Placental epithelial cell (primary cell): Measurements from ENCODE around the gene NMRK1. TPM values are rescaled to one million over a fixed set of nuclear protein-coding genes. Genes with fewer than 3 reads are reported as not detected.

Experiments used
- small RNA-seq: library from RNA; depleted of rRNA; stranded (forward); fragments of <200 nt; gene quantifications from one replicate; pipeline ENCODE3, GENCODE V24; 2012
- total RNA-seq: library from RNA; depleted of rRNA; stranded (reverse); fragments of >200 nt; gene quantifications from 2 replicates; pipeline ENCODE4 v1.2.3, GENCODE V29; 2012

Gene NMRK1
- 19.6 and 29.8 TPM in 2 replicates for total RNA-seq

DNA sequence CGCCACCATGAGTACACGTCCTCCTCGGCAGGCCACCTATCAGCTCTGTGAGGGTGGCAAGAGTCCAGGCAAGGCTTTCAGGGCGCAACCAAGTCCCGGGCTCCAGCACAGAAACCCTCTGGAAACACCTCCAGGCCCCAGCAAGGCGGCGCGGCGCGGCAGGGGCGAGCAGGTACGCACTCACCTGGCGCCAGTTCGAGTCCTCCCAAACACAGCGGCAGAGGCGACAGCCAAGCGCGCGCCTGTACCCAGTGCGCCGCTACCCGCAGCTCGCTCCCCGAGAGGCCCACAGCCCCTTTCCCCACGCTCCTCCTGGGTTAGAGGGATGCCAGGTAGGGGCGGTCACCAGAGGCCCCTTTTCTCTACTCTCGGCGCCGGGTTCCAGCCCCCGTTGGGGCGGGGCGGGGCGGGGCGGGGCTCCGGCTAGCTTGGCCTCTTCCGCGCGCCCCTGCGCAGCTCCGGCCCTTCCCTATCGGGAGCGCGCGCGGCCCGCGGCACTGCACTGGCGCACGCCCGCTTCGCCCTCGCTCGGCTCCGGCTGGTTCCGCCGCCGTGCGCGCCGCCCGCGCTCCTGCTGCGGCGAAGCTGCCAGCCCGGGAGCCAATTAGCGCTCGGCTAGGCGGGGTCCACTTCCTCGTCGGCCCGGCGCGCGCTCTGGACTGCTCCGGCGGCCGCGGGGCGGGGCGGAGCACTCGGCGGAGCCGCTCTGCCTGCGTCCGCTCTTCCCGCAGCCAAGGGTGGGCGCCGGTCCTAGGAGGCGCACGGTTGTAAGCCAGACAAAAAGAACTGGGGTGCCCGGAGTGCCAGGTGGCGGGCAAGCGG is at the start of gene NMRK1, which contains the start of gene OSTF1:
Gene NMRK1, minus strand, starts transcription at position 332 of the 822 bp plus-strand sequence. CDS start 5,040 bp downstream, outside the sequence.
Gene OSTF1, plus strand, starts transcription at position 691 of the 822 bp plus-strand sequence. CDS start 179 bp downstream, outside the sequence.

Small RNA genes lying within 50 kb of the gene (small RNA-seq; reads per million reads assigned to genes)
- not detected for gene RF02271

Other genes with a start within 250 kb of the NMRK1 start
- not detected in 2 replicates for gene TRPM6, start 200.2 kb downstream of the NMRK1 start, total RNA-seq
- 4.3 and 5.4 TPM in 2 replicates for gene C9orf40, start 135.2 kb downstream of the NMRK1 start, total RNA-seq
- 17.3 and 24.9 TPM in 2 replicates for gene CARNMT1, start 59.9 kb downstream of the NMRK1 start, total RNA-seq
- gene OSTF1, start 359 bp upstream of the NMRK1 start, total RNA-seq: 57.3 and 61.1 TPM in 2 replicates